K562 (cell line): ENCODE results near the gene CORIN. TPM values are rescaled to one million over a fixed set of nuclear protein-coding genes. Genes with fewer than 3 reads are reported as not detected.

Source experiments
- ATAC-seq: fragments of 200-7000 bp; cut with Tn5 transposase; 3 replicates; pipeline ENCODE4 v1.9.1; 2020; ENCODE audit warnings: moderate library complexity
- BruUV-seq: library from RNA; stranded (reverse); fragments of 400-500 nt; replicated peaks from 2 replicates; lab custom pipeline; 2021; lab: Mats Ljungman, UMichigan
- CTCF ChIA-PET: fragments of 300-600 bp; formaldehyde crosslinking; extraction: SDS; loops from one replicate; lab custom pipeline; 2021; ENCODE audit warnings: low intra/inter-chr PET ratio; lab: Yijun Ruan, JAX
- POLR2A ChIA-PET: fragments of 300-600, 350-650 bp; sonication (Branson Sonifier 250); formaldehyde crosslinking; extraction: SDS; loops from one replicate; lab custom pipeline; 2021; ENCODE audit warnings: antibody characterized with exemption, inconsistent platforms; lab: Yijun Ruan, JAX
- DNase-seq, 4 experiments: peaks; one replicate each; pipeline versions ENCODE4 v3.0.0 to v3.0.0-alpha.2; 2011 to 2018; ENCODE audit warnings: low spot score in 3 of 4, mixed read lengths in 3 of 4; ENCODE audit errors: extremely low read depth in 1 of 4
- FAIRE-seq: peaks from 2 replicates; lab custom pipeline; 2011; peaks lifted over from hg19 to GRCh38; lab: Jason Lieb, UNC
- H2AFZ ChIP-seq: 2 replicates; pipeline ENCODE4 v1.6.0; 2011; ENCODE audit warnings: low read depth, low read length, control low read depth, inconsistent platforms
- H3K27ac ChIP-seq: fragments of 200-600 bp; 3 replicates; pipeline ENCODE4 v1.8.0; 2011; ENCODE audit warnings: low read depth, mild to moderate bottlenecking, control low read depth, inconsistent platforms, low read length, moderate library complexity, mixed read lengths; ENCODE audit errors: extremely low read depth
- H3K27me3 ChIP-seq, 2 experiments: fragments of 300-600 bp in 1 of 2; 2 replicates in 1 of 2; 3 replicates in 1 of 2; pipeline versions ENCODE4 v1.6.0 to v1.8.0; 2011; ENCODE audit warnings: inconsistent platforms in 2 of 2, low read length in 2 of 2, mild to moderate bottlenecking in 1 of 2, mixed read lengths in 1 of 2, moderate library complexity in 1 of 2; ENCODE audit not compliant: control insufficient read depth in 2 of 2, insufficient read depth in 2 of 2
- H3K36me3 ChIP-seq: fragments of 300-600 bp; 3 replicates; pipeline ENCODE4 v1.8.0; 2011; ENCODE audit warnings: mild to moderate bottlenecking, low read length, inconsistent platforms; ENCODE audit not compliant: control insufficient read depth, insufficient read depth
- H3K4me1 ChIP-seq, 2 experiments: fragments of 200-600 bp in 1 of 2; replicated peaks in 1 of 2; 2 replicates in 1 of 2; 3 replicates in 1 of 2; pipeline versions ENCODE4 v1.5.1 to v1.8.0; 2011; ENCODE audit warnings: inconsistent platforms in 2 of 2, low read length in 2 of 2, mild to moderate bottlenecking in 1 of 2, mixed read lengths in 1 of 2, moderate library complexity in 1 of 2; ENCODE audit not compliant: control insufficient read depth in 2 of 2, insufficient read depth in 2 of 2
- H3K4me2 ChIP-seq: 2 replicates; pipeline ENCODE4 v1.6.1; 2011; ENCODE audit warnings: low read length, control low read depth, inconsistent platforms, mixed read lengths; ENCODE audit not compliant: insufficient read depth
- H3K4me3 ChIP-seq: fragments of 200-600 bp; sonication (generic), shearing (Covaris generic); 2 replicates; pipeline ENCODE4 v1.5.1; 2016; ENCODE audit warnings: control low read depth, inconsistent platforms
- H3K79me2 ChIP-seq: fragments of 200-600 bp; 3 replicates; pipeline ENCODE4 v1.8.0; 2011; ENCODE audit warnings: low read length, inconsistent platforms; ENCODE audit not compliant: control insufficient read depth, insufficient read depth
- H3K9ac ChIP-seq, 2 experiments: 2 replicates each; pipeline versions ENCODE4 v1.6.0 to v1.6.1; 2011; ENCODE audit warnings: low read depth in 2 of 2, low read length in 2 of 2, control low read depth in 1 of 2, inconsistent platforms in 1 of 2, mild to moderate bottlenecking in 1 of 2, mixed read lengths in 1 of 2; ENCODE audit not compliant: insufficient read depth in 1 of 2
- H3K9me1 ChIP-seq: one replicate; pipeline ENCODE4 v1.6.0; 2011; ENCODE audit warnings: inconsistent platforms, mild to moderate bottlenecking, low read length, moderate library complexity; ENCODE audit not compliant: control insufficient read depth, insufficient read depth
- H3K9me3 ChIP-seq: replicated peaks from 2 replicates; pipeline ENCODE4 v1.5.1; 2011; ENCODE audit warnings: low read depth, low read length, inconsistent platforms; ENCODE audit not compliant: control insufficient read depth, insufficient read depth
- H4K20me1 ChIP-seq: replicated peaks from 2 replicates; pipeline ENCODE4 v1.6.1; 2011; ENCODE audit warnings: low read length, inconsistent platforms, mixed read lengths; ENCODE audit not compliant: control insufficient read depth, insufficient read depth
- CAMTA2 ChIP-seq: fragments of 250-450 bp; sonication (Bioruptor Pico); conservative IDR thresholded peaks from 2 replicates; pipeline ENCODE4 v1.5.1; 2022
- CBFA2T3 ChIP-seq: fragments of 450-650 bp; IDR thresholded peaks from 2 replicates; pipeline ENCODE4 v1.6.1; 2017
- HSF4 ChIP-seq: fragments of 250-450 bp; sonication (Bioruptor Pico); IDR thresholded peaks from 2 replicates; pipeline ENCODE4 v2.1.2; 2022; ENCODE audit warnings: mild to moderate bottlenecking, moderate library complexity, borderline replicate concordance
- THRA ChIP-seq: fragments of 450-650 bp; IDR thresholded peaks from 2 replicates; pipeline ENCODE4 v1.6.1; 2017; ENCODE audit warnings: mild to moderate bottlenecking, moderate library complexity
- ZNF589 ChIP-seq: fragments of 200-800 bp; sonication (Bioruptor generic); IDR thresholded peaks from 2 replicates; pipeline ENCODE4 v1.6.1; 2016; ENCODE audit warnings: low read depth, missing genetic modification characterization, missing compliant biosample characterization
- WGBS: fragments of 100-300 bp; shearing (Covaris generic); methylation state at CpG from one replicate; pipeline ENCODE4 v1.1.6; 2016; ENCODE audit warnings: low coverage, mixed read lengths; ENCODE audit not compliant: insufficient coverage; ENCODE audit errors: missing lambda C conversion rate; 5-methylcytosine and 5-hydroxymethylcytosine counted together
- in situ Hi-C: fragments of 300-500 bp; cut with MboI; formaldehyde crosslinking; loops from 4 replicates; pipeline ENCODE4 v1.15.0; 2018; ENCODE audit warnings: inconsistent platforms, mixed read lengths
- intact Hi-C: fragments of 100-400 bp; cut with micrococcal nuclease; formaldehyde crosslinking; loops from 2 replicates; pipeline ENCODE4 v1.14.2; 2022
- polyA plus RNA-seq, 8 experiments: library from polyadenylated mRNA; depleted of rRNA in 4 of 8; stranded (reverse) in 5 of 8; unstranded in 3 of 8; fragments of >200 nt; fragmentation: Nextera tagmentation in 2 of 8; fragmentation: Illumina TruSeq in 1 of 8; extraction: Ambion mirVana in 2 of 8; extraction: Trizol in 1 of 8; gene quantifications; 2 replicates each; pipeline versions ENCODE4 v1.2.1 to v1.2.3, GENCODE V29; 2011 to 2014; ENCODE audit warnings: inconsistent platforms in 1 of 8, missing spikeins in 1 of 8
- total RNA-seq, 7 experiments: library from RNA; depleted of rRNA in 6 of 7; stranded (reverse); fragments of >200 nt in 6 of 7; fragmentation: Illumina TruSeq in 2 of 7; extraction: Trizol in 2 of 7; gene quantifications; 2 replicates each; pipeline versions ENCODE4 v1.2.1 to v1.2.3, GENCODE V29; 2011 to 2021; ENCODE audit warnings: low replicate concordance in 1 of 7
- TF ChIP-seq, protein P1 (sequence below): IDR thresholded peaks from 2 replicates; pipeline ENCODE4 v1.6.1; 2014; ENCODE audit warnings: antibody characterized with exemption

CORIN gene
- total and polyA plus RNA-seq, 9 of the 15 experiments (the other 6 are each of a cell fraction or from before 2014, with no cell fraction given), result 0.04 to 0.31 (median 0.08) TPM; not detected in 4

- DNase-seq (no peak), FAIRE-seq (no peak), ATAC-seq (no peak)
- Histone ChIP-seq H3K4me2 (no peak overlapping the region), H3K27me3 (peaks cover 0 to 4% of the 10 kb centered on the region in 2 experiments; a peak in 1 of 5 replicates), H4K20me1 (no peaks in the 10 kb centered on the region), H2AFZ (no peak overlapping the region), H3K9me3 (no peaks in the 10 kb centered on the region), H3K79me2 (no peaks in the 10 kb centered on the region), H3K9ac (no peak overlapping the region), H3K9me1 (no peaks in the 10 kb centered on the region), H3K4me1 (no peaks in the 10 kb centered on the region), H3K4me3 (no peak overlapping the region), H3K27ac (no peak overlapping the region), H3K36me3 (no peaks in the 10 kb centered on the region)
- in situ Hi-C loops, result no loop called here
- intact Hi-C loops, result no loop called here
- ChIA-PET POLR2A (no interaction called here), CTCF (no interaction called here)
- TF ChIP-seq HSF4 (CRISPR knock-in tag) (no peak), CBFA2T3 (peak; percentile 53)
- no TSS peak for BruUV-seq
Observed at GRCh38 chr4:47829438-47829837, 8.4 kb downstream of the CORIN start.

DNA sequence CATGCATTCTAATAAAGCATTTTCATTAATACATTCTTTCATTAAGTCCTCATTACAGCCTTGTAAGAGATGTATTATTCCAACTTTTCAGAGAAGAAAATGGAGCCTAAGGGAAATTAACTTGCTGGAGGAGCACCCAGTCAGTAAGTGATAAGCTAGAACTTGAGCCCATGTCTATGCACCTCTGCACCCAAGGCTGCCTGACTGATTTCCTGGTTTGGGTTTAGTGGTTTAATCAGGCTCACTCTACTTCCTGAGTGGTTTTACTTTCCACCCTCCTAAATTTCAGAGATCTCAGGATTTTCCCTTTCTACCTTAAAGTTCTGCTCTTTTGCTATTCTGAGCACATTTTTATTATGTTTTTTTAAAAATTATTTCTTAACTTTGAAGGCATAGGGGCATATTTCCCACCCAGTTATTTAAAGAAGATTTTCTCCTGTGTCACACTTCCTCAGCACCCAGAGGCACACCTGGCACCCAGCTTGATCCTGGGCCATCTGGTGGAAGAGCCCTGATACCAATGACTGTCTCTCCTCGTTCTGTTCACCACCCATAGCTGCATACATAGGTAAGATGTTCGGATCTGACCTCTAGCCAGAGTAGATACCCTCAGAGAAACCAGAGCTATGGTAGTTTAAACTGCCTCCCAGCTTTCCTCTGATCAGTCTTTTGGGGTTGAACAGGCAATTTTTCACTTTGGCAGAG lies 10.4 kb downstream of the CORIN start:
- DNase-seq, result no peak
- Histone ChIP-seq H3K27ac (no peak overlapping the region), H3K9ac (no peak overlapping the region)
- TF ChIP-seq THRA (no peak), CAMTA2 (CRISPR knock-in tag) (no peak), ZNF589 (no peak)
- TF ChIP-seq, protein P1, sequence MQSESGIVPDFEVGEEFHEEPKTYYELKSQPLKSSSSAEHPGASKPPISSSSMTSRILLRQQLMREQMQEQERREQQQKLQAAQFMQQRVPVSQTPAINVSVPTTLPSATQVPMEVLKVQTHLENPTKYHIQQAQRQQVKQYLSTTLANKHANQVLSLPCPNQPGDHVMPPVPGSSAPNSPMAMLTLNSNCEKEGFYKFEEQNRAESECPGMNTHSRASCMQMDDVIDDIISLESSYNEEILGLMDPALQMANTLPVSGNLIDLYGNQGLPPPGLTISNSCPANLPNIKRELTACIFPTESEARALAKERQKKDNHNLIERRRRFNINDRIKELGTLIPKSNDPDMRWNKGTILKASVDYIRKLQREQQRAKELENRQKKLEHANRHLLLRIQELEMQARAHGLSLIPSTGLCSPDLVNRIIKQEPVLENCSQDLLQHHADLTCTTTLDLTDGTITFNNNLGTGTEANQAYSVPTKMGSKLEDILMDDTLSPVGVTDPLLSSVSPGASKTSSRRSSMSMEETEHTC, result no peak
- TF ChIP-seq, all 486 proteins: peak for 0
- BruUV-seq, result no TSS peak
- ChIA-PET CTCF (interaction anchor here (0.6 kb wide), 1 partner anchor 111 kb away, joined by 3 read pairs; no protein-coding TSS in a partner anchor), POLR2A (interaction anchor here (0.6 to 1.4 kb wide), 2 partner anchors 9 to 1581 kb away, joined by 3 to 4 read pairs; no protein-coding TSS in a partner anchor)
- H3K9me3 ChIP-seq, result no peaks in the 10 kb centered on the region
- FAIRE-seq (no peak), ATAC-seq (no peak)
- no peaks in the 10 kb centered on the region for H4K20me1 ChIP-seq
- peaks cover 4 to 8% of the 10 kb centered on the region in 2 experiments; a peak in 3 of 5 replicates for H3K27me3 ChIP-seq
- no peak overlapping the region for H3K4me3 ChIP-seq
- no peaks in the 10 kb centered on the region for H3K9me1 ChIP-seq
- 0% methylated on average over 2 of the region's 2 CpGs for WGBS
- H3K4me2 ChIP-seq, result no peak overlapping the region
- H3K79me2 ChIP-seq, result no peaks in the 10 kb centered on the region
- H3K36me3 ChIP-seq, result no peaks in the 10 kb centered on the region
- no peaks in the 10 kb centered on the region for H3K4me1 ChIP-seq
- no peak overlapping the region for H2AFZ ChIP-seq
- in situ Hi-C loops (no loop called here), intact Hi-C loops (no loop called here)
